Endothelial cell of umbilical vein (primary cell): Measurements from ENCODE around the gene NEAT1. TPM values are rescaled to one million over a fixed set of nuclear protein-coding genes. Genes with fewer than 3 reads are reported as not detected.
A peak's percentile ranks its signal among the peaks of the same experiment; 100 is the strongest.

ENCODE experiments used
- BruUV-seq: library from RNA; stranded (reverse); fragments of 400-500 nt; replicated peaks from 2 replicates; lab custom pipeline; 2021; lab: Mats Ljungman, UMichigan
- CTCF ChIA-PET: fragments of 300-600, 350-600 bp; sonication (Branson Sonifier 250); formaldehyde crosslinking; loops from one replicate; lab custom pipeline; 2021; ENCODE audit warnings: antibody characterized with exemption, inconsistent platforms; lab: Charles Lee
- POLR2A ChIA-PET: fragments of 300-600, 350-600 bp; sonication (Branson Sonifier 250); formaldehyde crosslinking; loops from one replicate; lab custom pipeline; 2021; ENCODE audit warnings: antibody characterized with exemption, inconsistent platforms; lab: Charles Lee
- DNase-seq: peaks from one replicate; pipeline ENCODE4 v3.0.0-alpha.2; 2011; ENCODE audit warnings: low read depth, low spot score
- FAIRE-seq: peaks from 2 replicates; lab custom pipeline; 2011; peaks lifted over from hg19 to GRCh38; lab: Jason Lieb, UNC
- H2AFZ ChIP-seq: 2 replicates; pipeline ENCODE4 v1.6.0; 2012; ENCODE audit warnings: low read depth, low read length, control low read depth, inconsistent platforms
- H3K27ac ChIP-seq: 2 replicates; pipeline ENCODE4 v1.5.1; 2011; ENCODE audit warnings: low read depth, mild to moderate bottlenecking, control low read depth, low read length, moderate library complexity; ENCODE audit not compliant: insufficient read depth
- H3K27me3 ChIP-seq, 2 experiments: 2 replicates each; pipeline versions ENCODE4 v1.6.0 to v1.6.1; 2011; ENCODE audit warnings: low read length in 2 of 2, mixed read lengths in 1 of 2; ENCODE audit not compliant: control insufficient read depth in 2 of 2, insufficient read depth in 2 of 2
- H3K36me3 ChIP-seq, 2 experiments: 2 replicates in 1 of 2; 3 replicates in 1 of 2; pipeline ENCODE4 v1.5.1; 2011; ENCODE audit warnings: low read length in 2 of 2, mild to moderate bottlenecking in 1 of 2, moderate library complexity in 1 of 2; ENCODE audit not compliant: control insufficient read depth in 2 of 2, insufficient read depth in 2 of 2; ENCODE audit errors: extremely low read depth in 1 of 2
- H3K4me1 ChIP-seq: 3 replicates; pipeline ENCODE4 v1.5.1; 2011; ENCODE audit warnings: mild to moderate bottlenecking, low read length; ENCODE audit not compliant: control insufficient read depth, insufficient read depth; ENCODE audit errors: extremely low read depth
- H3K4me2 ChIP-seq: 2 replicates; pipeline ENCODE4 v1.6.1; 2011; ENCODE audit warnings: low read length, control low read depth, mixed read lengths; ENCODE audit not compliant: insufficient read depth
- H3K4me3 ChIP-seq, 3 experiments: fragments of 200-600 bp in 1 of 3; sonication (generic), shearing (Covaris generic) in 1 of 3; replicated peaks in 1 of 3; 2 replicates each; pipeline ENCODE4 v1.5.1; 2011 to 2016; ENCODE audit warnings: control low read depth in 3 of 3, low read length in 3 of 3, mild to moderate bottlenecking in 2 of 3, inconsistent platforms in 1 of 3, low read depth in 1 of 3, moderate library complexity in 1 of 3; ENCODE audit not compliant: insufficient read depth in 1 of 3
- H3K79me2 ChIP-seq: 2 replicates; pipeline ENCODE4 v1.6.0; 2012; ENCODE audit warnings: low read length, inconsistent platforms; ENCODE audit not compliant: control insufficient read depth, insufficient read depth
- H3K9ac ChIP-seq: replicated peaks from 2 replicates; pipeline ENCODE3; 2011; ENCODE audit warnings: low read length, control low read depth; ENCODE audit not compliant: insufficient read depth; ENCODE audit errors: extremely low read depth
- H3K9me1 ChIP-seq: replicated peaks from 3 replicates; pipeline ENCODE4 v1.6.0; 2011; ENCODE audit warnings: mild to moderate bottlenecking, low read length; ENCODE audit not compliant: control insufficient read depth, insufficient read depth; ENCODE audit errors: extremely low read depth
- H3K9me3 ChIP-seq: replicated peaks from 2 replicates; pipeline ENCODE4 v1.5.1; 2012; ENCODE audit warnings: low read length, inconsistent platforms; ENCODE audit not compliant: control insufficient read depth, insufficient read depth
- H4K20me1 ChIP-seq: replicated peaks from 2 replicates; pipeline ENCODE3; 2011; ENCODE audit warnings: mild to moderate bottlenecking, low read length; ENCODE audit not compliant: control insufficient read depth, insufficient read depth; ENCODE audit errors: extremely low read depth
- CTCF ChIP-seq, 2 donors: IDR thresholded peaks; 1 replicate in 1 of 2; 2 replicates in 1 of 2; pipeline ENCODE4 v1.5.1; 2011; ENCODE audit warnings: low read length in 2 of 2, mild to moderate bottlenecking in 2 of 2, moderate library complexity in 2 of 2, control low read depth in 1 of 2, inconsistent platforms in 1 of 2, low read depth in 1 of 2; ENCODE audit not compliant: insufficient read depth in 1 of 2; ENCODE audit errors: extremely low read depth in 1 of 2
- FOS ChIP-seq: IDR thresholded peaks from 2 replicates; pipeline ENCODE4 v1.6.1; 2011; ENCODE audit warnings: mild to moderate bottlenecking, low read length, moderate library complexity, borderline replicate concordance; ENCODE audit not compliant: insufficient read depth
- GATA2 ChIP-seq: IDR thresholded peaks from 2 replicates; pipeline ENCODE4 v1.7.0; 2011; ENCODE audit warnings: low read depth, mild to moderate bottlenecking, moderate library complexity, mixed read lengths, low read length; ENCODE audit not compliant: insufficient read length, insufficient read depth
- JUN ChIP-seq: IDR thresholded peaks from 2 replicates; pipeline ENCODE4 v1.6.1; 2011; ENCODE audit warnings: borderline replicate concordance, low read depth; ENCODE audit not compliant: insufficient read length, insufficient read depth
- MYC ChIP-seq: IDR thresholded peaks from one replicate; pipeline ENCODE4 v1.6.1; 2011; ENCODE audit warnings: mild to moderate bottlenecking, low read depth, low read length
- POLR2A ChIP-seq: IDR thresholded peaks from 2 replicates; pipeline ENCODE4 v1.6.1; 2012; ENCODE audit warnings: low read depth, mild to moderate bottlenecking, control low read depth, low read length
- POLR2AphosphoS5 ChIP-seq: IDR thresholded peaks from 2 replicates; pipeline ENCODE4 v1.6.1; 2012; ENCODE audit warnings: low read depth, mild to moderate bottlenecking, control low read depth, low read length, moderate library complexity; ENCODE audit not compliant: insufficient read depth
- dilution Hi-C: fragments of 300-500 bp; cut with MboI; formaldehyde crosslinking; loops from one replicate; pipeline ENCODE4 v1.15.0; 2019; ENCODE audit warnings: low sequenced_read_pairs; ENCODE audit not compliant: extremely low pct_ligation_motif_present
- intact Hi-C: fragments of 100-400 bp; cut with micrococcal nuclease; formaldehyde crosslinking; loops from one replicate; pipeline ENCODE4 v1.10.0; 2022
- polyA plus RNA-seq, 4 experiments: library from polyadenylated mRNA; depleted of rRNA in 3 of 4; stranded (reverse) in 3 of 4; unstranded in 1 of 4; fragments of >200 nt; gene quantifications; 2 replicates each; pipeline versions ENCODE4 v1.2.1 to v1.2.3, GENCODE V29; 2011 to 2012; ENCODE audit warnings: missing spikeins in 1 of 4
- total RNA-seq: library from RNA; stranded (reverse); gene quantifications from 2 replicates; pipeline ENCODE4 v1.2.3, GENCODE V29; 2021

NEAT1 gene
- total and polyA plus RNA-seq, 2 donors (not counting 3 experiments of a cell fraction or from before 2014, with no cell fraction given): 34.4 to 957 TPM

DNA sequence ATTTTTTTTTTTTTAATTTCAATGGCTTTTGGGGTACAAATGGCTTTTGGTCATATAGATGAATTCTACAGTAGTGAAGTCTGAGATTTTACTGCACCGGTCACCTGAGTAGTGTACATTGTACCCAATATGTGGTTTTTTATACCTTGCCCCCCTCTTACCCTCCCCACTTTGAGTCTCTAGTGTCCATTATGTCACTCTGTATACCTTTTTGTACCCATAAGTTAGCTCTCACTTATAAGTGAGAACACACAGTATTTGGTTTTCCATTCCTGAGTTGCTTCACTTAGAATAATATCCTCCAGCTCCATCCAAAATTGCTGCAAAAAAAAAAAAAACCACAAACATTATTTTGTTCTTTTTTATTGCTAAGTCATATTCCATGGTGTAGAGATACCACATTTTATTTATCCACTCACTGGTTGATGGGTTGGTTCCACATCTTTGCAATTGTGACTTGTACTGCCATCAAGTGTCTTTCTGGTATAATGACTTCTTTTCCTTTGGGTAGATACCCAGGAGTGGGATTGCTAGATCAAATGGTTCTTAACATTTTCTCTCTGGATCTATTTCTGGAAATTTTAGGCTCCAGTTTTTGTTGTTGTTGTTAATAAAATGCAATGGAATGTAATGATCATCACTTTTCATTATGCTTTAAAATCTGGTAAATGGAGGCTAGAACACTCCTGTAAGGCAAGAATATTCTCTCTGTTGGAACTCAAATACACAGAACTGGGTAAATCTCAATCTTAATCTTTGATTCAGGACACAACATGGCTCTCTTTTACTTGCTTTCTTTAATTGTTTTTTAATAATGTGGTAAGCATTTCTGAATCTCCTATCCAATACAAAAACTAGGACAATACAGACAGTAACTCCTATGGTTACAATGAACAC lies 10.3 kb downstream of the NEAT1 start:
- Histone ChIP-seq H3K4me3 (no peak overlapping the region), H3K27ac (no peak overlapping the region), H3K9me3 (no peaks in the 10 kb centered on the region), H3K4me2 (peak overlapping the region; percentile 12), H2AFZ (no peak overlapping the region), H3K4me1 (peaks cover 35% of the 10 kb centered on the region), H3K9me1 (no peaks in the 10 kb centered on the region), H3K79me2 (peaks cover 96% of the 10 kb centered on the region), H3K36me3 (peaks cover 22 to 30% of the 10 kb centered on the region in 2 experiments), H4K20me1 (peaks cover 22% of the 10 kb centered on the region), H3K9ac (no peak overlapping the region), H3K27me3 (no peaks in the 10 kb centered on the region)
- dilution Hi-C loops: no loop called here
- TF ChIP-seq JUN (no peak), FOS (no peak), MYC (no peak), POLR2A (no peak), POLR2AphosphoS5 (no peak), CTCF (IDR thresholded peaks at IDR 0.05; ENCODE audit: extremely low read depth in 1 of 2, insufficient read depth in 1 of 2, low read depth in 1 of 2, low read length in 2 of 2) (no peak), GATA2 (no peak)
- FAIRE-seq (no peak), DNase-seq (peak; percentile 50)
- intact Hi-C loops: no loop called here
- ChIA-PET CTCF (interaction anchor here (0.7 to 1.4 kb wide), 6 partner anchors 14 to 78 kb away, joined by 3 to 8 read pairs (median 4); no protein-coding TSS in a partner anchor), POLR2A (interaction anchor here (0.6 to 1.5 kb wide), 3 partner anchors 10 to 65 kb away, joined by 3 to 4 read pairs (median 4); partner anchors contain the start of genes MALAT1 and NEAT1)
- no TSS peak for BruUV-seq
